Smooth muscle cell (in vitro differentiated cells): ENCODE data around the gene HEXD. TPM values are rescaled to one million over a fixed set of nuclear protein-coding genes. Genes with fewer than 3 reads are reported as not detected.

Experiments
- DNase-seq: peaks from one replicate; lab custom pipeline; 2025; ENCODE audit not compliant: unreplicated experiment; lab: John Stamatoyannopoulos, UW
- H2AFZ ChIP-seq: fragments of 200-600 bp; sonication (generic); 2 replicates; pipeline ENCODE4 v1.6.0; 2016; ENCODE audit warnings: antibody characterized with exemption, low read depth, mild to moderate bottlenecking
- H3F3A ChIP-seq: fragments of 200-600 bp; sonication (generic); 2 replicates; pipeline ENCODE4 v1.6.0; 2017; ENCODE audit warnings: antibody characterized with exemption, low read depth
- H3K27ac ChIP-seq: fragments of 200-600 bp; sonication (generic); 2 replicates; pipeline ENCODE4 v1.5.1; 2016; ENCODE audit warnings: low read depth, mild to moderate bottlenecking
- H3K27me3 ChIP-seq: fragments of 200-600 bp; sonication (generic); 2 replicates; pipeline ENCODE4 v1.6.1; 2016; ENCODE audit warnings: low read depth, mild to moderate bottlenecking
- H3K36me3 ChIP-seq: fragments of 200-600 bp; sonication (generic); 2 replicates; pipeline ENCODE4 v1.5.1; 2016; ENCODE audit warnings: low read depth
- H3K4me1 ChIP-seq: fragments of 200-600 bp; sonication (generic); 2 replicates; pipeline ENCODE4 v1.5.1; 2016; ENCODE audit warnings: low read depth
- H3K4me2 ChIP-seq: fragments of 200-600 bp; sonication (generic); 2 replicates; pipeline ENCODE4 v1.6.0; 2016; ENCODE audit warnings: mild to moderate bottlenecking
- H3K4me3 ChIP-seq: fragments of 200-600 bp; sonication (generic); 2 replicates; pipeline ENCODE4 v1.5.1; 2016; ENCODE audit warnings: mild to moderate bottlenecking
- H3K79me2 ChIP-seq: fragments of 200-600 bp; sonication (generic); 2 replicates; pipeline ENCODE4 v1.6.0; 2016; ENCODE audit warnings: low read depth, mild to moderate bottlenecking
- H3K9ac ChIP-seq: fragments of 200-600 bp; sonication (generic); 2 replicates; pipeline ENCODE4 v1.6.0; 2016; ENCODE audit warnings: low read depth
- H3K9me3 ChIP-seq: fragments of 200-600 bp; sonication (generic); replicated peaks from 2 replicates; pipeline ENCODE4 v1.5.1; 2016; ENCODE audit warnings: low read depth
- H4K20me1 ChIP-seq: fragments of 200-600 bp; sonication (generic); 2 replicates; pipeline ENCODE4 v1.6.0; 2016; ENCODE audit warnings: low read depth
- CTCF ChIP-seq: fragments of 200-600 bp; sonication (generic); IDR thresholded peaks from 2 replicates; pipeline ENCODE4 v1.5.1; 2017; ENCODE audit warnings: borderline replicate concordance, mild to moderate bottlenecking, antibody characterized with exemption; ENCODE audit not compliant: insufficient read depth, poor library complexity, severe bottlenecking
- WGBS: methylation state at CpG from one replicate; pipeline ENCODE4 v1.1.7; 2016; ENCODE audit warnings: low lambda C conversion rate; 5-methylcytosine and 5-hydroxymethylcytosine counted together
- polyA plus RNA-seq: library from polyadenylated mRNA; unstranded; fragments of >200 nt; fragmentation: Nextera tagmentation; extraction: Ambion mirVana; gene quantifications from 2 replicates; pipeline ENCODE4 v1.2.1, GENCODE V29; 2016
- total RNA-seq: library from RNA; depleted of rRNA; stranded (reverse); fragments of >200 nt; gene quantifications from 2 replicates; pipeline ENCODE4 v1.2.3, GENCODE V29; 2014

The HEXD gene
- total and polyA plus RNA-seq, 2 experiments from 2014 or later, result 1.5 to 9.2 TPM

GRCh38 chr17:82486231-82487094 is 68.3 kb downstream of the HEXD start:
- no peaks in the 10 kb centered on the region for H3K4me1 ChIP-seq
- H3K27ac ChIP-seq, result no peak overlapping the region
- no peaks in the 10 kb centered on the region for H3K27me3 ChIP-seq
- no peaks in the 10 kb centered on the region for H3K9me3 ChIP-seq
- no peak for TF ChIP-seq CTCF
- DNase-seq, result no peak
- H3K79me2 ChIP-seq, result no peaks in the 10 kb centered on the region
- no peaks in the 10 kb centered on the region for H4K20me1 ChIP-seq
- no peak overlapping the region for H3K4me2 ChIP-seq
- no peak overlapping the region for H3K9ac ChIP-seq
- H2AFZ ChIP-seq, result no peak overlapping the region
- H3F3A ChIP-seq, result no peaks in the 10 kb centered on the region
- H3K36me3 ChIP-seq, result no peaks in the 10 kb centered on the region
- no peak overlapping the region for H3K4me3 ChIP-seq
- 92% methylated on average over 13 of the region's 13 CpGs for WGBS

- Histone ChIP-seq H4K20me1 (no peaks in the 10 kb centered on the region), H3K27me3 (no peaks in the 10 kb centered on the region), H3F3A (no peaks in the 10 kb centered on the region), H3K4me3 (no peak overlapping the region), H3K4me2 (no peak overlapping the region), H3K9ac (no peak overlapping the region), H3K36me3 (no peaks in the 10 kb centered on the region), H3K9me3 (no peaks in the 10 kb centered on the region), H3K79me2 (no peaks in the 10 kb centered on the region), H2AFZ (no peak overlapping the region), H3K4me1 (no peaks in the 10 kb centered on the region), H3K27ac (no peak overlapping the region)
- WGBS, result 98% methylated on average over 14 of the region's 14 CpGs
- DNase-seq, result no peak
- no peak for TF ChIP-seq CTCF
Measured at GRCh38 chr17:82487910-82488309, 69.8 kb downstream of the HEXD start.

GRCh38 chr17:82489117-82489516 is 71.0 kb downstream of the HEXD start:
- 84% methylated on average over 8 of the region's 8 CpGs for WGBS
- H3F3A ChIP-seq, result no peaks in the 10 kb centered on the region

More at GRCh38 chr17:82489117-82489516, 71.0 kb downstream of the HEXD start:
- no peak overlapping the region for H3K9ac ChIP-seq
- peaks cover 3% of the 10 kb centered on the region for H4K20me1 ChIP-seq
- no peak overlapping the region for H2AFZ ChIP-seq
- no peak overlapping the region for H3K4me2 ChIP-seq
- H3K9me3 ChIP-seq, result no peaks in the 10 kb centered on the region
- no peaks in the 10 kb centered on the region for H3K36me3 ChIP-seq
- H3K4me3 ChIP-seq, result no peak overlapping the region
- H3K4me1 ChIP-seq, result no peaks in the 10 kb centered on the region
- no peak for DNase-seq
- no peaks in the 10 kb centered on the region for H3K79me2 ChIP-seq
- no peak overlapping the region for H3K27ac ChIP-seq
- no peaks in the 10 kb centered on the region for H3K27me3 ChIP-seq
- TF ChIP-seq CTCF, result no peak
